ENCODE measurements around the gene PFKP. TPM values are rescaled to one million over a fixed set of nuclear protein-coding genes. Genes with fewer than 3 reads are reported as not detected.

The PFKP gene
- total RNA-seq, 4 donors from 2014 or later = 22.4 to 45.4 (median 29.1) TPM

DNA sequence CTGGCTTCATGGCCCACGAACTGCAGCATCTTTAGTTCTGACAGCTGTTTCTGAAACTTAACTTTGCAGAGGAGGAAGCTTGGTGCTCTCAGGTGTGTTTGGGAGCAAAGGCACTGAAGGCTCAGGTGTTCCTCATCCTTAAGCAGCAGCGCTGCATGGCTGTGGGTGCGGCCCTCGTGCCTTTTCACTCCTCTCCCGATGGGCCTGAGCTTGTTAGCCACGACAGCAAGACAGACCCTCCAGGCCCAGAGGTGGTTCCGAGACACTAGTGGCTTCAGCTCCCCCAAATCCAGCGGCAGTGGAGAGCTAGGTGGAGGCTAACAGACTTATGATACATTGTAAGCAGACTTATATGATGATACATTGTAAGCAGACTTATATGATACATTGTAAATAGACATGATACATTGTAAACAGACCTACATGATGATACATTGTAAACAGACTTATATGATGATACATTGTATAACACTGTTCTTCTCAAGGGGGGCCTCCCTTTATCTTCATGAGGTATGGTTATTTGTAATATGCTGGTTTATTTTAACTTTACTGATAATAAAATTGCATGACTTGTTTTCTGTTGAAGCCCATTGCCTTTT lies 14.1 kb downstream of the PFKP start:
- no peaks in the 10 kb centered on the region for H3K4me1 ChIP-seq
- DNase-seq (ENCODE audit: low spot score in 2 of 2) = no peak
- no peaks in the 10 kb centered on the region for H3K36me3 ChIP-seq
- TF ChIP-seq EP300 (IDR thresholded peaks at IDR 0.05) = no peak
- TF ChIP-seq POLR2A (IDR thresholded peaks at IDR 0.05) = no peak
- no peak for TF ChIP-seq CTCF (IDR thresholded peaks at IDR 0.05)
- no peak overlapping the region for H3K4me3 ChIP-seq
- H3K27ac ChIP-seq = no peak overlapping the region
- WGBS, 2 donors = 89 to 96% methylated on average over 8 of the region's 8 CpGs
- no peaks in the 10 kb centered on the region for H3K9me3 ChIP-seq
- H3K27me3 ChIP-seq = no peaks in the 10 kb centered on the region

- TF ChIP-seq EP300 (IDR thresholded peaks at IDR 0.05) (no peak), POLR2A (IDR thresholded peaks at IDR 0.05) (no peak), CTCF (IDR thresholded peaks at IDR 0.05) (no peak)
- H3K36me3 ChIP-seq = no peaks in the 10 kb centered on the region
- peaks cover 0 to under 1% (median 0%) of the 10 kb centered on the region in 4 donors for H3K4me1 ChIP-seq
- H3K4me3 ChIP-seq = no peak overlapping the region
- no peak for DNase-seq (ENCODE audit: low spot score in 2 of 2)
- WGBS, 2 donors = 89 to 91% methylated on average over 15 of the region's 15 CpGs
- H3K9me3 ChIP-seq = no peaks in the 10 kb centered on the region
- H3K27ac ChIP-seq = no peak overlapping the region
- no peaks in the 10 kb centered on the region for H3K27me3 ChIP-seq
Observed at GRCh38 chr10:3082290-3082689, 14.9 kb downstream of the PFKP start.

- TF ChIP-seq EP300 (IDR thresholded peaks at IDR 0.05) (no peak), POLR2A (IDR thresholded peaks at IDR 0.05) (no peak), CTCF (IDR thresholded peaks at IDR 0.05) (no peak)
- H3K4me3 ChIP-seq = no peak overlapping the region
- peak overlapping the region in 2 of 4 donors; percentile 11 to 33 for H3K27ac ChIP-seq
- WGBS, 2 donors = 74 to 78% methylated on average over 18 to 19 of the region's 20 CpGs
- no peak for DNase-seq (ENCODE audit: low spot score in 2 of 2)
- no peaks in the 10 kb centered on the region for H3K9me3 ChIP-seq
- H3K4me1 ChIP-seq = peaks cover 0 to 7% (median 1%) of the 10 kb centered on the region in 4 donors
- H3K27me3 ChIP-seq = no peaks in the 10 kb centered on the region
- no peaks in the 10 kb centered on the region for H3K36me3 ChIP-seq
Observed at GRCh38 chr10:3085785-3086567, 18.6 kb downstream of the PFKP start.

- Histone ChIP-seq H3K9me3 (no peaks in the 10 kb centered on the region), H3K4me3 (no peak overlapping the region), H3K36me3 (no peaks in the 10 kb centered on the region), H3K27ac (no peak overlapping the region), H3K4me1 (peaks cover 0 to 23% (median 4%) of the 10 kb centered on the region in 4 donors), H3K27me3 (no peaks in the 10 kb centered on the region)
- no peak for TF ChIP-seq CTCF (IDR thresholded peaks at IDR 0.05)
- TF ChIP-seq EP300 (IDR thresholded peaks at IDR 0.05) = no peak
- TF ChIP-seq POLR2A (IDR thresholded peaks at IDR 0.05) = no peak
- DNase-seq (ENCODE audit: low spot score in 2 of 2) = no peak
- 81 to 90% methylated on average over 12 of the region's 12 CpGs for WGBS, 2 donors
Observed at GRCh38 chr10:3090388-3090787, 23.0 kb downstream of the PFKP start.
